ENCODE results near the gene HECA. TPM values are rescaled to one million over a fixed set of nuclear protein-coding genes. Genes with fewer than 3 reads are reported as not detected.
A peak's percentile ranks its signal among the peaks of the same experiment; 100 is the strongest.

Gene HECA
- total RNA-seq, 3 donors from 2014 or later (not counting 1 experiment from before 2014, with no cell fraction given): 76.5 to 80.5 (median 77.6) TPM

DNA sequence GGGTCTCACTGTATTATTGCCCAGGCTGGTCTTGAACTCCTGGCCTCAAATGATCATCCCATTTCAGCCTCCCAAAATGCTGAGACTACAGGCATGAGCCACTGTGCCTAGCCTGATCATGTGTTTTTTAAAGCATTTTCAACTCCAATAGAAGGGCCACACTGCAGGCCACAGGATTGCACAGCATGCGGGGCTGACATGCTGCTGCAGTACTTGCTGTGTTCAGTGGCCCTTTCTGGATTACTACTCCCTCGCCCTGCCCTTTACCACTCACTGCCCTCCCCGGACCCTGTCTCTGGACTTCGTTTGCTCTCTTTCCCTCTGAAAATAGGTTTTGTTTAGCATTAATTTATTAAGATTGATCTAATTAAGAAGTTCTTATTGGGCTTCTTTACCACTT lies 37.3 kb downstream of the HECA start:
- Mint-ChIP-seq H3K36me3 (peaks cover 25% of the 10 kb centered on the region), H3K4me3 (no peak overlapping the region), H3K27me3 (ENCODE audit: low read depth in 2 of 2) (no peaks in the 10 kb centered on the region), H3K4me1 (peaks cover 71 to 80% of the 10 kb centered on the region in 2 donors), H3K27ac (peak overlapping the region; percentile 57 to 78), H3K9me3 (no peaks in the 10 kb centered on the region)
- Histone ChIP-seq H3K4me3 (ENCODE audit: low read length) (no peak overlapping the region), H3K4me1 (ENCODE audit: control insufficient read depth, insufficient read depth, low read length) (peaks cover 28% of the 10 kb centered on the region), H3K27me3 (ENCODE audit: control insufficient read depth, insufficient read depth, low read length) (no peaks in the 10 kb centered on the region), H3K9me3 (ENCODE audit: control insufficient read depth, insufficient read depth, low read length) (no peaks in the 10 kb centered on the region), H3K36me3 (ENCODE audit: control insufficient read depth, insufficient read depth, low read length) (peaks cover 38% of the 10 kb centered on the region), H3K27ac (ENCODE audit: low read length) (no peak overlapping the region)
- ATAC-seq (no peak), DNase-seq (no peak)
- intact Hi-C loops (cut with micrococcal nuclease): loop anchor here (5.0 kb wide), 1 partner anchor 35 kb away; the partner anchor contains the start of gene HECA
- TF ChIP-seq, protein P1, sequence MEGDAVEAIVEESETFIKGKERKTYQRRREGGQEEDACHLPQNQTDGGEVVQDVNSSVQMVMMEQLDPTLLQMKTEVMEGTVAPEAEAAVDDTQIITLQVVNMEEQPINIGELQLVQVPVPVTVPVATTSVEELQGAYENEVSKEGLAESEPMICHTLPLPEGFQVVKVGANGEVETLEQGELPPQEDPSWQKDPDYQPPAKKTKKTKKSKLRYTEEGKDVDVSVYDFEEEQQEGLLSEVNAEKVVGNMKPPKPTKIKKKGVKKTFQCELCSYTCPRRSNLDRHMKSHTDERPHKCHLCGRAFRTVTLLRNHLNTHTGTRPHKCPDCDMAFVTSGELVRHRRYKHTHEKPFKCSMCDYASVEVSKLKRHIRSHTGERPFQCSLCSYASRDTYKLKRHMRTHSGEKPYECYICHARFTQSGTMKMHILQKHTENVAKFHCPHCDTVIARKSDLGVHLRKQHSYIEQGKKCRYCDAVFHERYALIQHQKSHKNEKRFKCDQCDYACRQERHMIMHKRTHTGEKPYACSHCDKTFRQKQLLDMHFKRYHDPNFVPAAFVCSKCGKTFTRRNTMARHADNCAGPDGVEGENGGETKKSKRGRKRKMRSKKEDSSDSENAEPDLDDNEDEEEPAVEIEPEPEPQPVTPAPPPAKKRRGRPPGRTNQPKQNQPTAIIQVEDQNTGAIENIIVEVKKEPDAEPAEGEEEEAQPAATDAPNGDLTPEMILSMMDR (IDR thresholded peaks at IDR 0.05): no peak
- WGBS (ENCODE audit: insufficient coverage): 83% methylated on average over 2 of the region's 4 CpGs

DNA sequence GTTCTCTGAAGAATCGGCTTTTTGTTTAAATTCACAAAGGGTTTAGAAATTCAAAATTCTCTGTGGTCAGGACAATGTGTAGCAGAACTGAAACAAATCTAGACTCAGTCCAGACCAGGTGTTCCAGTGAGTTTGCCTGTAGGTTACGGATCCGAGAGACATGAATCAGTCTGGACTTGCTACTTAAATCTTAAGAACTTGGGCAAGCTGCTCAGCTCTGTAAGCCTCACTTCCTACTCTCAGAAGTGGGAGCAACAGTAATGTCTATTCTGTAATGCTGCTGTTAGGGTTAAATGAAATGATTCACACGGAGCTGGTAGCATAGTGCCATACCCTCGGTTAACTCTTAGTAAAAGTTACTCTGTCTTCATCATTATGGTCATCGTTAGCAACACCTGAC lies 37.7 kb downstream of the HECA start:
- intact Hi-C loops (cut with micrococcal nuclease): loop anchor here (5.0 kb wide), 1 partner anchor 35 kb away; the partner anchor contains the start of gene HECA
- H3K27me3 ChIP-seq (ENCODE audit: control insufficient read depth, insufficient read depth, low read length): no peaks in the 10 kb centered on the region
- TF ChIP-seq, protein P1 (IDR thresholded peaks at IDR 0.05): no peak
- WGBS (ENCODE audit: insufficient coverage): 77% methylated on average over 6 of the region's 6 CpGs
- H3K4me3 ChIP-seq (ENCODE audit: low read length): no peak overlapping the region
- H3K27ac ChIP-seq (ENCODE audit: low read length): no peak overlapping the region
- peak overlapping the region; percentile 57 to 78 for H3K27ac Mint-ChIP-seq
- ATAC-seq (no peak), DNase-seq (no peak)
- peaks cover 72 to 76% of the 10 kb centered on the region in 2 donors for H3K4me1 Mint-ChIP-seq
- peaks cover 40% of the 10 kb centered on the region for H3K36me3 ChIP-seq (ENCODE audit: control insufficient read depth, insufficient read depth, low read length)
- no peaks in the 10 kb centered on the region for H3K9me3 Mint-ChIP-seq
- no peaks in the 10 kb centered on the region for H3K9me3 ChIP-seq (ENCODE audit: control insufficient read depth, insufficient read depth, low read length)
- H3K4me3 Mint-ChIP-seq: no peak overlapping the region
- H3K27me3 Mint-ChIP-seq (ENCODE audit: low read depth in 2 of 2): no peaks in the 10 kb centered on the region
- H3K4me1 ChIP-seq (ENCODE audit: control insufficient read depth, insufficient read depth, low read length): peaks cover 28% of the 10 kb centered on the region
- peaks cover 21% of the 10 kb centered on the region for H3K36me3 Mint-ChIP-seq

DNA sequence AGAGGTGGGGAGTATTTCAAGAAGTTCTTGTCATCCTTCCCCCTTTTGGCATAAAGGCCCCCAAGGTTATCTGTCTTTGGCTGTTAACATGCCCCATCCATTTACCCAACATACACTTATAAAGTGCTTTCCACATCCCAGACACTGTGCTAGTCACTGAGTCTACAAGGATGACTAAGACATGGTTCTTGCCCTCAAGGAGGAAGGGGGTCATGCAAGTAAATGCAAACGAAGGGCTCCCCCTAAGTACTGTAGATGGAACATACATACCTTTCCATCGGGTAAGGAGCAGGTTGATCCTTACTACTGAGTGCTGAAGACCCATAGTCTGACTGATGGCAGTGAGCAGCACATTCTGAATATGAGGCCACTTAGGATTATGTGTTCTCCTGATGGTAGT lies 38.3 kb downstream of the HECA start:
- no peaks in the 10 kb centered on the region for H3K9me3 Mint-ChIP-seq
- H3K4me3 ChIP-seq (ENCODE audit: low read length): no peak overlapping the region
- TF ChIP-seq, protein P1 (IDR thresholded peaks at IDR 0.05): no peak
- peaks cover 46% of the 10 kb centered on the region for H3K36me3 ChIP-seq (ENCODE audit: control insufficient read depth, insufficient read depth, low read length)
- intact Hi-C loops (cut with micrococcal nuclease): loop anchor here (5.0 kb wide), 1 partner anchor 36 kb away; the partner anchor contains the start of gene HECA
- 46% methylated on average over 2 of the region's 2 CpGs for WGBS (ENCODE audit: insufficient coverage)
- H3K27me3 ChIP-seq (ENCODE audit: control insufficient read depth, insufficient read depth, low read length): no peaks in the 10 kb centered on the region
- H3K27ac ChIP-seq (ENCODE audit: low read length): no peak overlapping the region
- peaks cover 28% of the 10 kb centered on the region for H3K4me1 ChIP-seq (ENCODE audit: control insufficient read depth, insufficient read depth, low read length)
- H3K4me3 Mint-ChIP-seq: no peak overlapping the region
- no peaks in the 10 kb centered on the region for H3K27me3 Mint-ChIP-seq (ENCODE audit: low read depth in 2 of 2)
- peaks cover 72 to 76% of the 10 kb centered on the region in 2 donors for H3K4me1 Mint-ChIP-seq
- ATAC-seq (peak; percentile 59 to 78 (median 70)), DNase-seq (peak in 1 of 2 donors; percentile 67)
- H3K36me3 Mint-ChIP-seq: peaks cover 20% of the 10 kb centered on the region
- H3K27ac Mint-ChIP-seq: peak overlapping the region; percentile 57 to 78
- H3K9me3 ChIP-seq (ENCODE audit: control insufficient read depth, insufficient read depth, low read length): no peaks in the 10 kb centered on the region

DNA sequence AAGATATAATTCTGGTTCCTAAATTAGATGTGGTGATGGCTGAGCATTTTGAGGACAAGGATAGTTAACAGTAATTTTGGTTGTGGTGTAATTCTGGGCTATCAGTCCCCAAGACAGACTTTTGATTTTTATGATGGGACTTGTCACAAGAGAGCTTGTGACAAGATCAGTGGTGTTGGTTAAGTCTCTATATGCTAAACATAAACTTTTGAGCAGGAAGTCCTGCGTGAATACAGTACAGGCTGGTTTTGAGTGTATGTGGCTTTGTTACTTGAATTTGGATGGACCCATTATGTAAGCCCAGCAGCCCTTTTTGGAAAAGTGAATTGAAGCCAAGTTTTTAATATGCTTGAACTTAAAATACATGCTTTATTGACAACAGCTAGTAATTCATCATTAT lies 38.9 kb downstream of the HECA start:
- Histone ChIP-seq H3K27ac (ENCODE audit: low read length) (no peak overlapping the region), H3K27me3 (ENCODE audit: control insufficient read depth, insufficient read depth, low read length) (no peaks in the 10 kb centered on the region), H3K4me1 (ENCODE audit: control insufficient read depth, insufficient read depth, low read length) (peaks cover 28% of the 10 kb centered on the region), H3K36me3 (ENCODE audit: control insufficient read depth, insufficient read depth, low read length) (peaks cover 51% of the 10 kb centered on the region), H3K9me3 (ENCODE audit: control insufficient read depth, insufficient read depth, low read length) (no peaks in the 10 kb centered on the region), H3K4me3 (ENCODE audit: low read length) (no peak overlapping the region)
- TF ChIP-seq, protein P1 (IDR thresholded peaks at IDR 0.05): no peak
- Mint-ChIP-seq H3K9me3 (no peaks in the 10 kb centered on the region), H3K4me1 (peaks cover 67 to 69% of the 10 kb centered on the region in 2 donors), H3K27me3 (ENCODE audit: low read depth in 2 of 2) (no peaks in the 10 kb centered on the region), H3K27ac (peak overlapping the region; percentile 57 to 78), H3K36me3 (peaks cover 20% of the 10 kb centered on the region), H3K4me3 (peak overlapping the region; percentile 25)
- WGBS (ENCODE audit: insufficient coverage): 20% methylated on average over 1 of the region's 1 CpG
- peak in 2 of 3 donors; percentile 40 to 43 for ATAC-seq
- no peak for DNase-seq
- intact Hi-C loops (cut with micrococcal nuclease): loop anchor here (5.0 kb wide), 1 partner anchor 37 kb away; the partner anchor contains the start of gene HECA
